Measurements from ENCODE around the gene TMEM131L. TPM values are rescaled to one million over a fixed set of nuclear protein-coding genes. Genes with fewer than 3 reads are reported as not detected.

TMEM131L gene
- total RNA-seq, 1 experiment from 2014 or later, result 14.6 TPM

DNA sequence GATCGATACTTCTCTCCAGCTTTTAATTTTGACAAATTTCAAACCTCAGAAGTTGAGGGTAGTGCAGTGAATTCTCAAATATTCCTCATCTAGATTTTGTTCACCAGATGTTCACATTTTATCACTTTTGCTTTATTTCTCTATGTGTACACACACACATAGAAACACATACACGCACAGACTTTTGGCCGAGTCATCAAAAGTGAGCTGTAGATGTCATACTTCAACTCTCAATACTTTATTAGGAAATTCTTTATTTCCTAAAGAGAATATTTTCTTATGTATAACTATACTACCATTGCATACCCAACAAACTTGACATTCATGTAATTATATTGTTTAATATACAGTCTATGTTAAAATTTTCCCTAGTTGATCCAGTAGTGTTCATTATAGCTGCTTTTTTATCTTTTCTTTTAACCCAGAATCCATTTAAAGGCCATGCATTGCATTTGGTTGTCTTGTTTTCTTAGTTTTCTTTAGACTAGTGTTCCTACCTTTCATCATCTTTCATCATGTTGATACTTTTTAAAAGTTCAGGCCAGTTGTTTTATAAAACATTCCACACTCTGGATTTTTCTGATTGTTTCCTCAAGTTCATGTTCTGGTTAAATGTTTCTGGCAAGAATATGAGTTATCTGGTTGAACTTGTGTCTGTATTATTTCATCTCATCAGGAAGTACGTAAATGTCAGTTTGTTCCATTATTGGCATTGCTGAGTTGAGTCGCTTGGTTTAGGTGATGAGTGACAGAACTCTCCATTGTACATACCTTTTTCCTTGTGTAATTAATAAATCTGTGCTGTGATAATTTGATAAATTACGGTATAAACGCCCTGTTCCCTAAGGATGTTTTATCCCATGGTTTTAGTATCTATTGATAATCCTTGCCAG, 123.8 kb downstream of the TMEM131L start:
- no peaks in the 10 kb centered on the region for H3K4me1 ChIP-seq (ENCODE audit: insufficient read depth, low read length)
- H3K23me2 ChIP-seq (ENCODE audit: insufficient read length, low read depth, low read length, poor library complexity, severe bottlenecking), result no peaks in the 10 kb centered on the region
- no peaks in the 10 kb centered on the region for H3K9me3 ChIP-seq (ENCODE audit: control insufficient read depth, low read depth, low read length)
- no peak overlapping the region for H2BK120ac ChIP-seq (ENCODE audit: low read depth, low read length, poor library complexity, severe bottlenecking)
- no peak overlapping the region for H4K5ac ChIP-seq (ENCODE audit: insufficient read length, low read depth, low read length)
- no peak overlapping the region for H4K91ac ChIP-seq (ENCODE audit: insufficient read length, low read depth, low read length)
- no peak overlapping the region for H3K27ac Mint-ChIP-seq
- no peaks in the 10 kb centered on the region for H3K79me2 ChIP-seq (ENCODE audit: insufficient read depth, low read length)
- TF ChIP-seq, protein P1, sequence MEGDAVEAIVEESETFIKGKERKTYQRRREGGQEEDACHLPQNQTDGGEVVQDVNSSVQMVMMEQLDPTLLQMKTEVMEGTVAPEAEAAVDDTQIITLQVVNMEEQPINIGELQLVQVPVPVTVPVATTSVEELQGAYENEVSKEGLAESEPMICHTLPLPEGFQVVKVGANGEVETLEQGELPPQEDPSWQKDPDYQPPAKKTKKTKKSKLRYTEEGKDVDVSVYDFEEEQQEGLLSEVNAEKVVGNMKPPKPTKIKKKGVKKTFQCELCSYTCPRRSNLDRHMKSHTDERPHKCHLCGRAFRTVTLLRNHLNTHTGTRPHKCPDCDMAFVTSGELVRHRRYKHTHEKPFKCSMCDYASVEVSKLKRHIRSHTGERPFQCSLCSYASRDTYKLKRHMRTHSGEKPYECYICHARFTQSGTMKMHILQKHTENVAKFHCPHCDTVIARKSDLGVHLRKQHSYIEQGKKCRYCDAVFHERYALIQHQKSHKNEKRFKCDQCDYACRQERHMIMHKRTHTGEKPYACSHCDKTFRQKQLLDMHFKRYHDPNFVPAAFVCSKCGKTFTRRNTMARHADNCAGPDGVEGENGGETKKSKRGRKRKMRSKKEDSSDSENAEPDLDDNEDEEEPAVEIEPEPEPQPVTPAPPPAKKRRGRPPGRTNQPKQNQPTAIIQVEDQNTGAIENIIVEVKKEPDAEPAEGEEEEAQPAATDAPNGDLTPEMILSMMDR (conservative IDR thresholded peaks at IDR 0.05), result no peak
- H3K18ac ChIP-seq (ENCODE audit: insufficient read length, low read depth, low read length), result no peak overlapping the region
- H3K27me3 Mint-ChIP-seq (ENCODE audit: low read depth), result no peaks in the 10 kb centered on the region
- no peak overlapping the region for H3K4me3 Mint-ChIP-seq
- no peak overlapping the region for H2BK5ac ChIP-seq (ENCODE audit: insufficient read length, low read length)
- no peak overlapping the region for H2AFZ ChIP-seq (ENCODE audit: low read length)
- no peak overlapping the region for H3K9ac ChIP-seq (ENCODE audit: extremely low read depth, insufficient read length, low read length)
- H3K79me1 ChIP-seq (ENCODE audit: insufficient read depth, low read depth, low read length, poor library complexity, severe bottlenecking), result no peaks in the 10 kb centered on the region
- H3K4me2 ChIP-seq (ENCODE audit: insufficient read depth, insufficient read length, low read length), result no peak overlapping the region
- no peak overlapping the region for H3T11ph ChIP-seq (ENCODE audit: low read length)
- no peak overlapping the region for H3K23ac ChIP-seq (ENCODE audit: insufficient read length, low read depth, low read length)
- no peak overlapping the region for H3K14ac ChIP-seq (ENCODE audit: insufficient read depth, low read length)
- H2AK5ac ChIP-seq (ENCODE audit: insufficient read length, low read length), result no peak overlapping the region
- H2BK15ac ChIP-seq (ENCODE audit: low read depth, low read length), result no peak overlapping the region
- H3K27me3 ChIP-seq (ENCODE audit: insufficient read depth, low read length), result no peaks in the 10 kb centered on the region
- no CpG with 5 or more reads among the region's 7 CpGs for WGBS (ENCODE audit: extremely low coverage, insufficient read length, low lambda C conversion rate)
- H3K9me3 Mint-ChIP-seq, result no peaks in the 10 kb centered on the region
- DNase-seq, result no peak
- no peak overlapping the region for H2BK20ac ChIP-seq (ENCODE audit: low read depth, low read length, poor library complexity, severe bottlenecking)
- H2BK12ac ChIP-seq (ENCODE audit: insufficient read length, low read depth, low read length), result no peak overlapping the region
- peaks cover 7 to 37% (median 33%) of the 10 kb centered on the region in 3 experiments; a peak in 6 of 7 replicates for H3K36me3 Mint-ChIP-seq (ENCODE audit: insufficient read depth in 1 of 3, low read depth in 3 of 3)
- H3K27ac ChIP-seq (ENCODE audit: insufficient read length, low read depth, low read length), result no peak overlapping the region
- H4K20me1 ChIP-seq (ENCODE audit: control insufficient read depth, insufficient read depth, insufficient read length), result no peaks in the 10 kb centered on the region
- H3K4me1 Mint-ChIP-seq, result peaks cover 12% of the 10 kb centered on the region in 2 experiments
- no peak overlapping the region for H3K4ac ChIP-seq (ENCODE audit: low read depth, low read length)
- no peak overlapping the region for H4K8ac ChIP-seq (replicated peaks; ENCODE audit: insufficient read length, low read depth, low read length)
- no peak overlapping the region for H3K56ac ChIP-seq (ENCODE audit: insufficient read length, low read depth, low read length)

Data from H9 (cell line).